Measurements from ENCODE around the gene BDKRB2. TPM values are rescaled to one million over a fixed set of nuclear protein-coding genes. Genes with fewer than 3 reads are reported as not detected.

The BDKRB2 gene
- total RNA-seq, 1 donor from 2014 or later = 3.2 TPM

DNA sequence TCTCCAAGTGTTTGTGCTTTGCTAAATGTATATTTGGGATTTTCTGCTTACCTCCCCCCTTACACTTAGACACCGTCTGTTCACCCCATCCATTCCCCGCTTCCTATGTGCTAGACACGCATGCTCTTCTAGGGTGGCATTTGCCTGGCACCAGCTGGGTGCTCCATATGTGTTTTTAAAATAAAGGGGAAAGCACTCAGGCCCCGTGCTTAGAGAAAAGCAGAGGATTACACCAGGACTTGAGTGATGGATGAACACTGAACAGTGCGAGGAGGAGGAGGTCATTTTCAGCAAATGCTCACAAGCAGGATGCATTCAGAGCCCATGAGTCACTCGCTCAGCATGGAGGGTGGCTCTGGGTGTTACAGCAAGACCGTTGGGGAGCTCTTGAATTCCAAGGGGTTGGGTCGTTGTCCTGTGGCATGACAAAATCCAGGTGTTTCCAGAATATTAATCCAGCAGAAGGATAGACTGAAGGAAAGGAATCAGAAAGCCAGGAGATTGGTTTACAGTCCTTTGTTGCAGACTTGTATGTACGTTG lies 48.4 kb downstream of the BDKRB2 start:
- DNase-seq (ENCODE audit: low read depth) = peak; percentile 78
- no peaks in the 10 kb centered on the region for H3K27me3 ChIP-seq (ENCODE audit: control insufficient read depth, insufficient read depth, low read length)
- FAIRE-seq = peak; percentile 95
- TF ChIP-seq, protein P1, sequence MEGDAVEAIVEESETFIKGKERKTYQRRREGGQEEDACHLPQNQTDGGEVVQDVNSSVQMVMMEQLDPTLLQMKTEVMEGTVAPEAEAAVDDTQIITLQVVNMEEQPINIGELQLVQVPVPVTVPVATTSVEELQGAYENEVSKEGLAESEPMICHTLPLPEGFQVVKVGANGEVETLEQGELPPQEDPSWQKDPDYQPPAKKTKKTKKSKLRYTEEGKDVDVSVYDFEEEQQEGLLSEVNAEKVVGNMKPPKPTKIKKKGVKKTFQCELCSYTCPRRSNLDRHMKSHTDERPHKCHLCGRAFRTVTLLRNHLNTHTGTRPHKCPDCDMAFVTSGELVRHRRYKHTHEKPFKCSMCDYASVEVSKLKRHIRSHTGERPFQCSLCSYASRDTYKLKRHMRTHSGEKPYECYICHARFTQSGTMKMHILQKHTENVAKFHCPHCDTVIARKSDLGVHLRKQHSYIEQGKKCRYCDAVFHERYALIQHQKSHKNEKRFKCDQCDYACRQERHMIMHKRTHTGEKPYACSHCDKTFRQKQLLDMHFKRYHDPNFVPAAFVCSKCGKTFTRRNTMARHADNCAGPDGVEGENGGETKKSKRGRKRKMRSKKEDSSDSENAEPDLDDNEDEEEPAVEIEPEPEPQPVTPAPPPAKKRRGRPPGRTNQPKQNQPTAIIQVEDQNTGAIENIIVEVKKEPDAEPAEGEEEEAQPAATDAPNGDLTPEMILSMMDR (IDR thresholded peaks at IDR 0.05; ENCODE audit: insufficient read depth, low read length, severe bottlenecking) = no peak
- no peaks in the 10 kb centered on the region for H3K36me3 ChIP-seq (ENCODE audit: control insufficient read depth, insufficient read depth, low read length)
- H3K4me3 ChIP-seq (ENCODE audit: low read depth, low read length) = no peak overlapping the region

DNA sequence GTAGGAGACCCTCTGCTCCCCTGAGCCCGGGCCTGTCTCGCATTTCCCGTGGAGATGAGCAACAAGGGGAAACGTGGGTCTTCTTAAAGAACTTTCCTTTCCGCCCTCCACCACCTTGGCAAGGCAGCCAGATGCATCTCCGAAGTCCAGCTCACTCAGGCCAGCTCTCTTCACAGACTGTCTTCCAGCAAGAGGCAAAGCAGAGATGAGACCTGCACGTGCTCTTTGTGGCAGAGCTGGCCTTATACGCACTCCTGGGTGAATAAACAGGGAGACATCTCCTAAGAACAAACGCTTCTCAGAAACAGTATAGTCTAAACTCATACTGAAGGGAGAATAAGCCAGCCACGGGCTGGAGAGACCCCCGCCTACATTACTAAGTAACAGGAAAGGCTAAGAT lies 50.0 kb downstream of the BDKRB2 start:
- FAIRE-seq = peak; percentile 32
- Histone ChIP-seq H3K36me3 (ENCODE audit: control insufficient read depth, insufficient read depth, low read length) (no peaks in the 10 kb centered on the region), H3K27me3 (ENCODE audit: control insufficient read depth, insufficient read depth, low read length) (no peaks in the 10 kb centered on the region), H3K4me3 (ENCODE audit: low read depth, low read length) (no peak overlapping the region)
- TF ChIP-seq, protein P1 (IDR thresholded peaks at IDR 0.05; ENCODE audit: insufficient read depth, low read length, severe bottlenecking) = no peak
- DNase-seq (ENCODE audit: low read depth) = no peak

DNA sequence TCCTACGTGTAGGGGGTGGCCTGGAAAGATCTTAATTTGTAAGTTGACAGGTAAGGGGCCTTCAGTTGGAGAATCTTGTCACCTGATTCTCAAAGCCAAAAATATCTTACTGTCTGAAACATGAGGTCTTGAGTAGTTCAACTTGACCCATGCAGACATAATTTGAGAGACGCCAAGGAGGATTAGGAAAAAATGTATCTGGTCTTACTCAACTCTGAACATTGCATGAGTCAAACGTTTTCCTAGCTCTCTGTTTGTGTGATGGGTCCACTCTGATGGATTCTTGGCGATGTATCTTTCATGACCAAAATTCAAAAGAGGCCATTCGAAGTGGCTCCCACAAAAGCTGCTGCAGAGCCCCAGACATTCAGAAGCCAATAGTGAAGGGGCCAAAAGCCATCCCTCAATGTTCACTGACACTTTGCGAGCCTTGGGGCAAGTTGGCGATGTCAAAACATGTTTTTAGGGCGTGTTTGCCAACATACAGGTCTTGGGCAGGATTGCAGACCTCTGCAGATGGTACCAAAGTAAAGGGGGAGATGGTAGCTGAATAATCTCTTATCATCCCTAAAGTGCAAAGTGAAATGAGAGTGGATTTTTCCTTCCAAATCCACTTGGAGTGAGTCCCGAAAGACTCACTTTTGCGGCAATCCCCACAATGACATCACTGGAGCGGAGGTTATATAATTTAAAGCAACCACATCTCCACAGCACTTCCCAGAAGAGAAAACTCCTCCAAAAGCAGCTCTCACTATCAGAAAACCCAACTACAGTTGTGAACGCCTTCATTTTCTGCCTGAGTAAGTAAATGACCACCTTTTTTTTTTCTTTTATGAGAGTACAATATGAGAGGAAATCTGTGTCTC lies 51.1 kb downstream of the BDKRB2 start, which contains the start of gene BDKRB1:
Gene BDKRB1 (plus strand): TSS at position 710 of the 866 bp plus-strand sequence. CDS start 7,473 bp downstream, outside the sequence.
- H3K36me3 ChIP-seq (ENCODE audit: control insufficient read depth, insufficient read depth, low read length) = no peaks in the 10 kb centered on the region
- no peaks in the 10 kb centered on the region for H3K27me3 ChIP-seq (ENCODE audit: control insufficient read depth, insufficient read depth, low read length)
- FAIRE-seq (no peak), DNase-seq (ENCODE audit: low read depth) (peak; percentile 78)
- TF ChIP-seq, protein P1 (IDR thresholded peaks at IDR 0.05; ENCODE audit: insufficient read depth, low read length, severe bottlenecking) = no peak
- H3K4me3 ChIP-seq (ENCODE audit: low read depth, low read length) = no peak within 1 kb of the TSS

GRCh38 chr14:96256407-96256806 lies 51.8 kb downstream of the BDKRB2 start:
- Histone ChIP-seq H3K4me3 (ENCODE audit: low read depth, low read length) (no peak overlapping the region), H3K27me3 (ENCODE audit: control insufficient read depth, insufficient read depth, low read length) (no peaks in the 10 kb centered on the region), H3K36me3 (ENCODE audit: control insufficient read depth, insufficient read depth, low read length) (no peaks in the 10 kb centered on the region)
- TF ChIP-seq, protein P1 (IDR thresholded peaks at IDR 0.05; ENCODE audit: insufficient read depth, low read length, severe bottlenecking) = peak; percentile 35
- peak; percentile 89 for DNase-seq (ENCODE audit: low read depth)
- FAIRE-seq = no peak

DNA sequence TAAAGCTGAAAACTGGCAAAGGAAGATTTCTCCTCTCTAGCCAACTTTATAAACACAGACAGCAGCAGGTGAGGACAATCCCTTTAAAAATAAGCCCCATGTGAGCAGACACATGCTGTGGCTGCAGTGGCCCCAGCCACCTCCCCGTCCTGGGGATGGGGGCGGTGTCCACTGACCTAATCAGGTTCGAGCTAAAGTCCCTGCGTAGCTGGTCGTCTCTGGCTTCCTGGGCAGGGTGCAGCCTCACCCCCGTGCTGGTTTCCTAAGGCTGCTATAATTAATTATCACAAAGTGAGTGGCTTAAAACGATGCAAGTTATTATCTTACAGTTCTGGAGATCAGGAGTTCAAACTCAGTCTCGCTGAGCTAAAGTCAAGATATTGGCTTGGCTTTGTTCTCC lies 52.4 kb downstream of the BDKRB2 start:
- DNase-seq (ENCODE audit: low read depth) = no peak
- Histone ChIP-seq H3K36me3 (ENCODE audit: control insufficient read depth, insufficient read depth, low read length) (no peaks in the 10 kb centered on the region), H3K4me3 (ENCODE audit: low read depth, low read length) (no peak overlapping the region), H3K27me3 (ENCODE audit: control insufficient read depth, insufficient read depth, low read length) (no peaks in the 10 kb centered on the region)
- TF ChIP-seq, protein P1 (IDR thresholded peaks at IDR 0.05; ENCODE audit: insufficient read depth, low read length, severe bottlenecking) = no peak
- no peak for FAIRE-seq
